HepG2 (cell line): Measurements from ENCODE around the gene POFUT2. TPM values are rescaled to one million over a fixed set of nuclear protein-coding genes. Genes with fewer than 3 reads are reported as not detected.

ENCODE experiments used
- ATAC-seq: fragments of 200-7000 bp; cut with Tn5 transposase; 3 replicates; pipeline ENCODE4 v1.9.1; 2020; ENCODE audit warnings: mild to moderate bottlenecking, moderate library complexity
- BruUV-seq: library from RNA; stranded (reverse); fragments of 400-500 nt; replicated peaks from 2 replicates; lab custom pipeline; 2021; lab: Mats Ljungman, UMichigan
- CTCF ChIA-PET: fragments of 300-600 bp; formaldehyde crosslinking; extraction: SDS; loops from one replicate; lab custom pipeline; 2021; ENCODE audit warnings: low total read pairs, inconsistent platforms, low intra/inter-chr PET ratio; lab: Yijun Ruan, JAX
- POLR2A ChIA-PET: fragments of 350-600 bp; sonication (Branson Sonifier 250); formaldehyde crosslinking; loops from one replicate; lab custom pipeline; 2020; ENCODE audit warnings: antibody characterized with exemption, inconsistent platforms; lab: Yijun Ruan, JAX
- DNase-seq: peaks from one replicate; pipeline ENCODE4 v3.0.0-alpha.2; 2015; ENCODE audit warnings: low spot score
- FAIRE-seq: peaks from 3 replicates; lab custom pipeline; 2011; peaks lifted over from hg19 to GRCh38; lab: Jason Lieb, UNC
- H2AFZ ChIP-seq: one replicate; pipeline ENCODE4 v1.6.1; 2011; ENCODE audit warnings: low read length, inconsistent platforms
- H3K27ac ChIP-seq: fragments of 300-600 bp; 3 replicates; pipeline ENCODE4 v1.8.0; 2011; ENCODE audit warnings: mixed run types, mild to moderate bottlenecking, mixed read lengths, low read length, inconsistent platforms; ENCODE audit not compliant: insufficient read depth; ENCODE audit errors: extremely low read length
- H3K27me3 ChIP-seq, 2 experiments: fragments of 200-600 bp in 1 of 2; 2 replicates in 1 of 2; 3 replicates in 1 of 2; pipeline versions ENCODE4 v1.6.0 to v1.8.0; 2011; ENCODE audit warnings: low read length in 2 of 2, mild to moderate bottlenecking in 2 of 2, moderate library complexity in 2 of 2, inconsistent platforms in 1 of 2; ENCODE audit not compliant: insufficient read depth in 2 of 2, control insufficient read depth in 1 of 2
- H3K36me3 ChIP-seq, 2 experiments: fragments of 200-600 bp in 1 of 2; replicated peaks in 1 of 2; 2 replicates in 1 of 2; 3 replicates in 1 of 2; pipeline versions ENCODE4 v1.5.1 to v1.8.0; 2011; ENCODE audit warnings: low read length in 2 of 2, inconsistent platforms in 1 of 2; ENCODE audit not compliant: insufficient read depth in 2 of 2, control insufficient read depth in 1 of 2
- H3K4me1 ChIP-seq: 2 replicates; pipeline ENCODE4 v1.5.1; 2012; ENCODE audit warnings: low read length, inconsistent platforms; ENCODE audit not compliant: insufficient read depth
- H3K4me2 ChIP-seq: 2 replicates; pipeline ENCODE4 v1.6.0; 2011; ENCODE audit warnings: low read depth, low read length, inconsistent platforms
- H3K4me3 ChIP-seq, 3 experiments: fragments of 200-600 bp in 1 of 3; sonication (generic), shearing (Covaris generic) in 1 of 3; replicated peaks in 1 of 3; 2 replicates each; pipeline ENCODE4 v1.5.1; 2011 to 2016; ENCODE audit warnings: low read length in 3 of 3, inconsistent platforms in 2 of 3, low read depth in 2 of 3, mild to moderate bottlenecking in 2 of 3, control low read depth in 1 of 3, mixed read lengths in 1 of 3; ENCODE audit not compliant: insufficient read depth in 1 of 3
- H3K79me2 ChIP-seq: one replicate; pipeline ENCODE4 v1.6.1; 2011; ENCODE audit warnings: low read length, inconsistent platforms; ENCODE audit not compliant: insufficient read depth
- H3K9ac ChIP-seq: 2 replicates; pipeline ENCODE4 v1.6.0; 2011; ENCODE audit warnings: mild to moderate bottlenecking, low read depth, low read length, inconsistent platforms; ENCODE audit not compliant: insufficient read depth
- H3K9me3 ChIP-seq: 2 replicates; pipeline ENCODE4 v1.5.1; 2012; ENCODE audit warnings: mild to moderate bottlenecking, low read length
- H4K20me1 ChIP-seq: 2 replicates; pipeline ENCODE4 v1.6.0; 2011; ENCODE audit warnings: inconsistent platforms, mild to moderate bottlenecking, low read length, moderate library complexity; ENCODE audit not compliant: insufficient read depth
- BORCS8-MEF2B ChIP-seq: sonication (generic); formaldehyde crosslinking; IDR thresholded peaks from 2 replicates; pipeline ENCODE4 v1.8.0; 2022; ENCODE audit warnings: mild to moderate bottlenecking, missing genetic modification reagents
- DNMT1 ChIP-seq: sonication (generic); formaldehyde crosslinking; IDR thresholded peaks from 2 replicates; pipeline ENCODE4 v1.5.1; 2020; ENCODE audit warnings: mild to moderate bottlenecking, missing genetic modification reagents
- HOXD1 ChIP-seq: sonication (generic); formaldehyde crosslinking; IDR thresholded peaks from 2 replicates; pipeline ENCODE4 v1.5.0; 2020; ENCODE audit warnings: missing genetic modification reagents
- IKZF4 ChIP-seq: sonication (generic); formaldehyde crosslinking; IDR thresholded peaks from 2 replicates; pipeline ENCODE4 v1.5.1; 2020; ENCODE audit warnings: borderline replicate concordance, mild to moderate bottlenecking, low read depth, missing genetic modification reagents; ENCODE audit errors: not compliant biosample characterization
- MEIS2 ChIP-seq: sonication (generic); formaldehyde crosslinking; IDR thresholded peaks from 2 replicates; pipeline ENCODE4 v1.9.0; 2021; ENCODE audit warnings: mild to moderate bottlenecking, missing genetic modification reagents
- ZNF230 ChIP-seq: sonication (generic); formaldehyde crosslinking; IDR thresholded peaks from 2 replicates; pipeline ENCODE4 v1.4.0; 2020; ENCODE audit warnings: mild to moderate bottlenecking, missing genetic modification reagents
- WGBS: methylation state at CpG from one replicate; pipeline ENCODE4 v1.1.6; 2017; ENCODE audit warnings: low lambda C conversion rate; 5-methylcytosine and 5-hydroxymethylcytosine counted together
- in situ Hi-C: cut with HindIII; loops from 2 replicates; pipeline ENCODE4 v1.10.0; 2017; ENCODE audit warnings: low pct_unique_long_range_greater_than_20kb; ENCODE audit not compliant: extremely low pct_ligation_motif_present
- intact Hi-C: fragments of 100-400 bp; cut with micrococcal nuclease; formaldehyde crosslinking; loops from one replicate; pipeline ENCODE4 v1.10.0; 2022; ENCODE audit not compliant: unreplicated experiment
- polyA plus RNA-seq, 8 experiments: library from polyadenylated mRNA; depleted of rRNA in 3 of 8; stranded (reverse) in 7 of 8; unstranded in 1 of 8; fragments of >200 nt; fragmentation: Illumina TruSeq in 4 of 8; extraction: Trizol in 4 of 8; gene quantifications; 2 replicates each; pipeline versions ENCODE4 v1.2.1 to v1.2.3, GENCODE V29; 2011 to 2016; ENCODE audit warnings: low read depth in 4 of 8, missing spikeins in 1 of 8, mixed read lengths in 1 of 8; ENCODE audit not compliant: insufficient read depth in 1 of 8
- total RNA-seq, 5 experiments: library from RNA; depleted of rRNA; stranded (reverse); fragments of >200 nt; fragmentation: Illumina TruSeq; extraction: Trizol; gene quantifications; 2 replicates each; pipeline ENCODE4 v1.2.3, GENCODE V29; 2016; ENCODE audit warnings: low read depth in 1 of 5
- TF ChIP-seq, protein P1 (sequence below): sonication (generic); formaldehyde crosslinking; IDR thresholded peaks from 2 replicates; pipeline ENCODE4 v1.4.0; 2020; ENCODE audit warnings: mild to moderate bottlenecking, missing genetic modification reagents, borderline replicate concordance
- TF ChIP-seq, protein P2 (sequence below): sonication (generic); formaldehyde crosslinking; IDR thresholded peaks from 2 replicates; pipeline ENCODE4 v1.8.0; 2022; ENCODE audit warnings: missing genetic modification reagents, low read depth, mild to moderate bottlenecking, borderline replicate concordance
- TF ChIP-seq, protein P3 (sequence below): sonication (generic); formaldehyde crosslinking; IDR thresholded peaks from 2 replicates; pipeline ENCODE4 v1.4.0; 2020; ENCODE audit warnings: missing genetic modification reagents
- TF ChIP-seq, protein P4 (sequence below): IDR thresholded peaks from 2 replicates; pipeline ENCODE4 v1.6.1; 2016; ENCODE audit warnings: mild to moderate bottlenecking, missing biosample characterization, missing genetic modification reagents

The POFUT2 gene
- total and polyA plus RNA-seq, 2 of the 13 experiments (the other 11 are each of a cell fraction or from before 2014, with no cell fraction given): 22.8 to 24.0 TPM

DNA sequence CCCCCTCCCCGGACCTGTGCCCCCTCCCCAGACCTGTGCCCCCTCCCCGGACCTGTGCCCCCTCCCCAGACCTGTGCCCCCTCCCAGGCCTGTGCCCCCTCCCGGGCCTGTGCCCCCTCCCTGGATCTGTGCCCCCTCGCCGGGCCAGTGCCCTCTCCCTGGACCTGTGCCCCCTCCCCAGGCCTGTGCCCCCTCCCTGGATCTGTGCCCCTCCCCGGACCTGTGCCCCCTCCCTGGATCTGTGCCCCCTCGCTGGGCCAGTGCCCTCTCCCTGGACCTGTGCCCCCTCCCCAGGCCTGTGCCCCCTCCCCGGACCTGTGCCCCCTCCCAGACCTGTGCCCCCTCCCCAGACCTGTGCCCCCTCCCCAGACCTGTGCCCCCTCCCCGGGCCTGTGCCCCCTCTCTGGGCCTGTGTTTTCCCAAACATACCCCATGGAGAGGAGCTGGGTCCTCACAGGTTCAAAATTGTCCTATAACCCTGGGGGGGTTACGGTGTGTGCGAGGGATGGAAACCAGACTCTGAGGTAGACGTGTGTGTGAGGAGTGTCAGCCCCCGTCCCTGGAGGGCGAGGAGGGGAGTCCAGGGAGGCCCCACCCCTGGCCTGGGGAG, 47.6 kb upstream of the POFUT2 start:
- CTCF ChIA-PET: no interaction called here
- 71% methylated on average over 14 of the region's 14 CpGs for WGBS
- in situ Hi-C loops: no loop called here

DNA sequence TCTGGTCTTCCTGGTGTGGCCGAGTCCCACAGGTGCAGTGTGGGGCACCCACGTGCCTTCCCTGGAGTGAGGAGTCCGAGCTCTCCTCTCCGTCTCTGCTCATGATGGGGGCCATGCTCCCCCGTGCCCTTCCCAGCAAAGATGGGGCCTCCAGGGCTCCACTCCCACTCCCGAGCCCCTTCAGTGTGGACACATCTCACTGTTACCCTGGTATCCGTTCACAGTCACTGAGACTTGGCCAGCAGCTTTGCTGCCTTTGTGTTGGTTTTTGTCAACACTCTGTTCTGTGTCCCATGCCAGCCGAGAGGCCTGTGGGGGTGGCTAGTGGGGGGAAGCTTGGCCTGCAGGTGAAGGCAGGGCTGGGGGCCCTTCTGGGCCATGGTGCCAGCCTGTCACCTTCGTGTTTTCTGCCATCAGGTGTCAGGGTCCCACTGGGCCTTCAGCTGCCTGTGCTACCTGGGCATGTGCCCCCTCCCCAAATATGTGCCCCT, 46.9 kb upstream of the POFUT2 start:
- Histone ChIP-seq H3K79me2 (no peaks in the 10 kb centered on the region), H3K4me1 (peaks cover 79% of the 10 kb centered on the region), H3K4me3 (no peak overlapping the region), H3K9ac (no peak overlapping the region), H3K27me3 (no peaks in the 10 kb centered on the region), H2AFZ (no peak overlapping the region), H3K27ac (no peak overlapping the region), H3K9me3 (no peaks in the 10 kb centered on the region), H4K20me1 (no peaks in the 10 kb centered on the region), H3K4me2 (no peak overlapping the region), H3K36me3 (no peaks in the 10 kb centered on the region)
- ATAC-seq (no peak), DNase-seq (no peak), FAIRE-seq (no peak)
- in situ Hi-C loops (no loop called here), intact Hi-C loops (no loop called here)
- no TSS peak for BruUV-seq
- POLR2A ChIA-PET: interaction anchor here (0.8 kb wide), 1 partner anchor 191 kb away, joined by 3 read pairs; no protein-coding TSS in a partner anchor
- 86% methylated on average over 9 of the region's 9 CpGs for WGBS
- CTCF ChIA-PET: no interaction called here
- TF ChIP-seq, protein P1, sequence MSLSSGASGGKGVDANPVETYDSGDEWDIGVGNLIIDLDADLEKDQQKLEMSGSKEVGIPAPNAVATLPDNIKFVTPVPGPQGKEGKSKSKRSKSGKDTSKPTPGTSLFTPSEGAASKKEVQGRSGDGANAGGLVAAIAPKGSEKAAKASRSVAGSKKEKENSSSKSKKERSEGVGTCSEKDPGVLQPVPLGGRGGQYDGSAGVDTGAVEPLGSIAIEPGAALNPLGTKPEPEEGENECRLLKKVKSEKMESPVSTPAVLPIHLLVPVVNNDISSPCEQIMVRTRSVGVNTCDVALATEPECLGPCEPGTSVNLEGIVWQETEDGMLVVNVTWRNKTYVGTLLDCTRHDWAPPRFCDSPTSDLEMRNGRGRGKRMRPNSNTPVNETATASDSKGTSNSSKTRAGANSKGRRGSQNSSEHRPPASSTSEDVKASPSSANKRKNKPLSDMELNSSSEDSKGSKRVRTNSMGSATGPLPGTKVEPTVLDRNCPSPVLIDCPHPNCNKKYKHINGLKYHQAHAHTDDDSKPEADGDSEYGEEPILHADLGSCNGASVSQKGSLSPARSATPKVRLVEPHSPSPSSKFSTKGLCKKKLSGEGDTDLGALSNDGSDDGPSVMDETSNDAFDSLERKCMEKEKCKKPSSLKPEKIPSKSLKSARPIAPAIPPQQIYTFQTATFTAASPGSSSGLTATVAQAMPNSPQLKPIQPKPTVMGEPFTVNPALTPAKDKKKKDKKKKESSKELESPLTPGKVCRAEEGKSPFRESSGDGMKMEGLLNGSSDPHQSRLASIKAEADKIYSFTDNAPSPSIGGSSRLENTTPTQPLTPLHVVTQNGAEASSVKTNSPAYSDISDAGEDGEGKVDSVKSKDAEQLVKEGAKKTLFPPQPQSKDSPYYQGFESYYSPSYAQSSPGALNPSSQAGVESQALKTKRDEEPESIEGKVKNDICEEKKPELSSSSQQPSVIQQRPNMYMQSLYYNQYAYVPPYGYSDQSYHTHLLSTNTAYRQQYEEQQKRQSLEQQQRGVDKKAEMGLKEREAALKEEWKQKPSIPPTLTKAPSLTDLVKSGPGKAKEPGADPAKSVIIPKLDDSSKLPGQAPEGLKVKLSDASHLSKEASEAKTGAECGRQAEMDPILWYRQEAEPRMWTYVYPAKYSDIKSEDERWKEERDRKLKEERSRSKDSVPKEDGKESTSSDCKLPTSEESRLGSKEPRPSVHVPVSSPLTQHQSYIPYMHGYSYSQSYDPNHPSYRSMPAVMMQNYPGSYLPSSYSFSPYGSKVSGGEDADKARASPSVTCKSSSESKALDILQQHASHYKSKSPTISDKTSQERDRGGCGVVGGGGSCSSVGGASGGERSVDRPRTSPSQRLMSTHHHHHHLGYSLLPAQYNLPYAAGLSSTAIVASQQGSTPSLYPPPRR (CRISPR knock-in tag): no peak
- TF ChIP-seq, protein P2, sequence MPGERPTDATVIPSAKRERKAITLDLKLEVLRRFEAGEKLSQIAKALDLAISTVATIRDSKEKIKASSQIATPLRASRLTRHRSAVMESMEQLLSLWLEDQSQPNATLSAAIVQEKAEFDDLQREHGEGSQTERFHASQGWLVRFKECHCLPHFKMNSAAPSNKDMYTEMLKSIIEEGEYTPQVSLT (CRISPR knock-in tag): no peak
- no peak for TF ChIP-seq MEIS2 (CRISPR knock-in tag)
- no peak for TF ChIP-seq IKZF4 (CRISPR knock-in tag)
- no peak for TF ChIP-seq ZNF230 (CRISPR knock-in tag)
- TF ChIP-seq BORCS8-MEF2B (CRISPR knock-in tag): no peak

More for the DNA sequence above, 47.6 kb upstream of the POFUT2 start:
- POLR2A ChIA-PET: no interaction called here
- Histone ChIP-seq H3K9ac (no peak overlapping the region), H2AFZ (no peak overlapping the region), H3K27ac (no peak overlapping the region), H3K9me3 (no peaks in the 10 kb centered on the region), H3K27me3 (no peaks in the 10 kb centered on the region), H3K4me2 (no peak overlapping the region), H4K20me1 (no peaks in the 10 kb centered on the region), H3K4me1 (peaks cover 72% of the 10 kb centered on the region), H3K36me3 (no peaks in the 10 kb centered on the region), H3K79me2 (no peaks in the 10 kb centered on the region), H3K4me3 (no peak overlapping the region)
- no TSS peak for BruUV-seq
- TF ChIP-seq DNMT1 (CRISPR knock-in tag) (no peak), HOXD1 (CRISPR knock-in tag) (no peak)
- TF ChIP-seq, protein P3, sequence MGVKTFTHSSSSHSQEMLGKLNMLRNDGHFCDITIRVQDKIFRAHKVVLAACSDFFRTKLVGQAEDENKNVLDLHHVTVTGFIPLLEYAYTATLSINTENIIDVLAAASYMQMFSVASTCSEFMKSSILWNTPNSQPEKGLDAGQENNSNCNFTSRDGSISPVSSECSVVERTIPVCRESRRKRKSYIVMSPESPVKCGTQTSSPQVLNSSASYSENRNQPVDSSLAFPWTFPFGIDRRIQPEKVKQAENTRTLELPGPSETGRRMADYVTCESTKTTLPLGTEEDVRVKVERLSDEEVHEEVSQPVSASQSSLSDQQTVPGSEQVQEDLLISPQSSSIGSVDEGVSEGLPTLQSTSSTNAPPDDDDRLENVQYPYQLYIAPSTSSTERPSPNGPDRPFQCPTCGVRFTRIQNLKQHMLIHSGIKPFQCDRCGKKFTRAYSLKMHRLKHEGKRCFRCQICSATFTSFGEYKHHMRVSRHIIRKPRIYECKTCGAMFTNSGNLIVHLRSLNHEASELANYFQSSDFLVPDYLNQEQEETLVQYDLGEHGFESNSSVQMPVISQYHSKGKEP: no peak
- TF ChIP-seq, protein P4, sequence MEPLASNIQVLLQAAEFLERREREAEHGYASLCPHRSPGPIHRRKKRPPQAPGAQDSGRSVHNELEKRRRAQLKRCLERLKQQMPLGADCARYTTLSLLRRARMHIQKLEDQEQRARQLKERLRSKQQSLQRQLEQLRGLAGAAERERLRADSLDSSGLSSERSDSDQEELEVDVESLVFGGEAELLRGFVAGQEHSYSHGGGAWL (CRISPR knock-in tag): no peak
- ATAC-seq (no peak), DNase-seq (no peak), FAIRE-seq (no peak)
- intact Hi-C loops: no loop called here
